KOPT-K1 (cell line): ENCODE data around the gene PAGE2.
"Not testable (repeated sequence)": the region's sequence is repeated elsewhere in the genome, so short reads cannot be mapped to it uniquely, and the experiment has no call there.

Source experiments
- H3K27ac ChIP-seq: fragments of 200-600 bp; sonication (generic); 2 replicates; pipeline ENCODE4 v1.5.1; 2016; ENCODE audit warnings: antibody characterized with exemption, mild to moderate bottlenecking, low read depth, low read length; ENCODE audit not compliant: poor library complexity, severe bottlenecking
- H3K36me3 ChIP-seq: fragments of 200-600 bp; sonication (generic); 2 replicates; pipeline ENCODE4 v1.5.1; 2017; ENCODE audit warnings: antibody characterized with exemption, mild to moderate bottlenecking, low read length, moderate library complexity; ENCODE audit not compliant: insufficient read depth
- H3K9me3 ChIP-seq: fragments of 200-600 bp; sonication (generic); 2 replicates; pipeline ENCODE4 v1.5.1; 2017; ENCODE audit warnings: antibody characterized with exemption, low read length, mild to moderate bottlenecking; ENCODE audit not compliant: insufficient read depth, poor library complexity, severe bottlenecking

PAGE2 gene

GRCh38 chrX:55111578-55112254 is 22.9 kb downstream of the PAGE2 start:
- H3K9me3 ChIP-seq, result no peaks in the 10 kb centered on the region
- H3K36me3 ChIP-seq, result no peaks in the 10 kb centered on the region
- no peak overlapping the region for H3K27ac ChIP-seq

GRCh38 chrX:55116589-55116988 is 27.8 kb downstream of the PAGE2 start:
- not testable (repeated sequence) for H3K9me3 ChIP-seq, H3K36me3 ChIP-seq, H3K27ac ChIP-seq

- no peak overlapping the region for H3K27ac ChIP-seq
- no peaks in the 10 kb centered on the region for H3K36me3 ChIP-seq
- H3K9me3 ChIP-seq, result no peaks in the 10 kb centered on the region
Measured at GRCh38 chrX:55118574-55118973, 29.8 kb downstream of the PAGE2 start.

GRCh38 chrX:55119271-55119670 is 30.5 kb downstream of the PAGE2 start:
- Histone ChIP-seq H3K9me3 (no peaks in the 10 kb centered on the region), H3K27ac (no peak overlapping the region), H3K36me3 (no peaks in the 10 kb centered on the region)

- Histone ChIP-seq H3K36me3 (no peaks in the 10 kb centered on the region), H3K27ac (no peak overlapping the region), H3K9me3 (no peaks in the 10 kb centered on the region)
Measured at GRCh38 chrX:55119712-55120111, 30.9 kb downstream of the PAGE2 start.

- Histone ChIP-seq H3K9me3 (no peaks in the 10 kb centered on the region), H3K36me3 (no peaks in the 10 kb centered on the region), H3K27ac (no peak overlapping the region)
Measured at GRCh38 chrX:55120761-55121358, 32.0 kb downstream of the PAGE2 start.

- H3K9me3 ChIP-seq, result no peaks in the 10 kb centered on the region
- H3K36me3 ChIP-seq, result no peaks in the 10 kb centered on the region
- H3K27ac ChIP-seq, result no peak overlapping the region
Measured at GRCh38 chrX:55123900-55124299, 35.1 kb downstream of the PAGE2 start.

- Histone ChIP-seq H3K36me3 (no peaks in the 10 kb centered on the region), H3K9me3 (no peaks in the 10 kb centered on the region), H3K27ac (no peak overlapping the region)
Measured at GRCh38 chrX:55127692-55128091, 38.9 kb downstream of the PAGE2 start.

- Histone ChIP-seq H3K9me3 (no peaks in the 10 kb centered on the region), H3K27ac (no peak overlapping the region), H3K36me3 (no peaks in the 10 kb centered on the region)
Measured at GRCh38 chrX:55129361-55129760, 40.5 kb downstream of the PAGE2 start.

- Histone ChIP-seq H3K27ac (no peak overlapping the region), H3K9me3 (no peaks in the 10 kb centered on the region), H3K36me3 (no peaks in the 10 kb centered on the region)
Measured at GRCh38 chrX:55130481-55130880, 41.7 kb downstream of the PAGE2 start.

- H3K27ac ChIP-seq, result no peak overlapping the region
- no peaks in the 10 kb centered on the region for H3K9me3 ChIP-seq
Measured at GRCh38 chrX:55132416-55132815, 43.6 kb downstream of the PAGE2 start.

GRCh38 chrX:55135171-55135570 is 46.4 kb downstream of the PAGE2 start:
- Histone ChIP-seq H3K27ac (no peak overlapping the region), H3K36me3 (no peaks in the 10 kb centered on the region), H3K9me3 (no peaks in the 10 kb centered on the region)

More at GRCh38 chrX:55132416-55132815, 43.6 kb downstream of the PAGE2 start:
- H3K36me3 ChIP-seq, result no peaks in the 10 kb centered on the region

GRCh38 chrX:55140800-55141199 is 52.0 kb downstream of the PAGE2 start:
- H3K36me3 ChIP-seq, H3K27ac ChIP-seq, H3K9me3 ChIP-seq: not testable (repeated sequence)
